CD1c-positive myeloid dendritic cell (primary cell): ENCODE results near the gene DHRS7.

Experiments used
- DNase-seq: peaks from one replicate; pipeline ENCODE4 v3.0.0-alpha.2; 2016; ENCODE audit errors: extremely low spot score

DHRS7 gene

DNA sequence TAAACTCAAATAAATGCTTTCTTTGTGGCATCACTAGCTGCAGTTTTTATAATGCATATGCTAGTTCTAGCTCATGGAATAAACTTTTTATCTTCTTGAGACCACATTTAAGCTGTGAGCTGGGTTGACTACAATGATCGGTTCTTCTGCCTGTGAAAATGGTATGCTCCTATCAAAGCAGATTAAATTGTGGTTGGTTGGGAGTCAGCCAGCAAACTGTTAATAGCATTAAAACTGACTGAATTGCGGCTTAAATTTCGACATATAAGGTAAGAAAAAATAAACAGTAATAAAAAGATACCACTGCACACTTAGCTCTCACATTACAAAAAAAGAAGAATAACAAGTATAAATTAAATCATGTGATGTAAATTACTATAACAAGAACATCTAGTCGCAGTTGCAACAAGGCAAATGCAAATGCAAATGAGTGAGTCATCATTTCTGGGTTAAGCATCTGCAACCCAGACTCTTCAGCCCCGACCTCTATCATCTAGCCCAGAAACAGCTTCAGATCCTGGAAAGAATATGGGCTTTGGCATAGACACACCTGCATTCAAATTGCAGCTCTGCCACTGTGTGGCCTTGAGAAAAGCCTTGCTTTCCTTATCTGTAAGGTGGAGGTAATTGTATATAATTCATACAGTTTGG lies 19.8 kb upstream of the DHRS7 start:
- DNase-seq: no peak

DNA sequence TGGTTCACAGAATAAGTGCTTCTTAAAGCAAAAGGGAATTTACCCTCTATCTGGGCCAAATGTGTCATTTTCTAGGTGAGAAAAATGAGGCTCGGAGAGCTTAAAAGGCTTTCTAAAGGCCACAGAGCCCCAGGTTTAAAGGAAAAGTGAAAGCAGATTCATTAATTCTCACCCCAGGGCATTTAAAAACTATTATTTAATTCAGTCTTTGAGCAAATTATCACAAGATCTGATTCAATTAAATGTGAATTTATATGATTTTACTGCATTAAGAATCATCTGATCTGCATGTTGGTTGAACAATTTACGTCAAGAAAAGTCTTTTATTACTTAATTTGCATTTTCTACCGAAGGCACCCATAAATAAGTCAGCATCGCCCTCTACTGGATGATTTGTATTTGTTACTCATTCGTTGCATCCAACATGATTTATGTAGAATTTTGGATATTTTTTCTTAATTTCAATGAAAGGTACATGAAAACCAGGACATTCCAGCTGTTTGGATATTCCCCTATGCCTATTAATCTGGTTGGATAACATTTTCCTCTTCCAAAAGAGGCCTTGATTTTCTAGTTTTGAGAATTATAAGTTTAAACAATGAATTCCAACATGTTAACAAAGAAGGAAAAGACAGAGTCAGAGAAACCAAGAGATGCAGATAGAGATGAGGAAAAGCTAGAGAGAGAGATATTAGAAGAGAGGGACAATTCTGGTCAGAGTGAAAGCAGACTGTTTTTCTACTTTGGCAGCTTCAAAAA lies 19.1 kb upstream of the DHRS7 start:
- DNase-seq: peak; percentile 86

DNA sequence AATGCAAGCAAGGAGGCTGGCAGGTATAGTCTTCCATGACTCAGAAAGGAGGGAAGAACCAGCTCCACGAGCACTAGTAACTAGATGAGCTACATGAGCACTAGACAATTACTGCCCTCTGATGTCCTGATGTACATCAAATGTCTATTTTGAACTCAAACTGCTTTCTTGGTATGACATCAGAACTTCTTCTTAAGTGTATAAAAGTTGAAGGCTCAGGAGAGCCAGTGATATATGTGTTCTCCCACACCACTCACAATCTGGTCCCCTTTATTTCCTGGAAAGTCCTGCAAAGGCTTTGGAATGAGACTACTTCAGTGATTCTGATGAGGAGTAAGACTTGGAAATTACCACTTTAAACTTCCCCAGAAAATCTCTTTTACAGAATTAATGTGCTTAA lies 18.5 kb upstream of the DHRS7 start:
- DNase-seq: no peak

DNA sequence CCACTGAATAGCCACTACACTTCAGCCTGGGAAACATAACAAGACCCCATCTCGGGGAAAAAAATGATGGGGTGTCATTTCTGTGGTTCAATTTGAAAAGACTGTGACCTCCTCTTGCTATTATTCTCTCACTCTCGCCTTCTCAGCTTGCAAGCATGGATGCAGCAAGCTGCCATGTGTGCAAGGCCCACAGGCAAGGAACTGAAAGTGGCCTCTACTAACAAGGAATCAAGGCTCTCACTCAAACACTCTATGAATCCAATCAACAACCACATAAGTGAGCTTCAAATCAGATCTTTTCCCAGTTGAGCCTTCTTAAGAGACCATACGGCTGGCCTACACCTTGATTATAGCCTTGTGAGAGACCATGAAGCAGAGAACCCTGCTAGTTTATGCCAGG lies 17.9 kb upstream of the DHRS7 start:
- DNase-seq: no peak

DNA sequence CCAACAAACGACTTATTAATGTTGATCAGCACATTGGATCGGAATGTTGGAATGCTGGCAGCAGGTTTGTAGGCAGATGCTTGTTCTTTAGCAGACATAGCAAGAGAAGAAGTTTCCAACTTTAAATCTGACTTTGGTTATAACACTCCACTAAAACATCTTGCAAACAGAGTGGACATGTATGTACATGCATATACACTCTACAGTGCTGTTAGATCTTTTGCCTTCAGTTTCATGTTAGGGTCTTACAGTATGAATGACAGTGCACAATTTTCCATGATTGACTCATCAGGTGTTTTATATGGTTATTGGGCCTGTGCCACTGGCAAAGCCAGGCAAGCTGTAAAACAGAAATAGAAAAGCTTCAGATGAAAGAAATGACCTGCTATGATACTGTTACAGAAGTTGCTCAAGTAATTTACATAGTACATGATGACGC lies 14.3 kb upstream of the DHRS7 start:
- DNase-seq: no peak

DNA sequence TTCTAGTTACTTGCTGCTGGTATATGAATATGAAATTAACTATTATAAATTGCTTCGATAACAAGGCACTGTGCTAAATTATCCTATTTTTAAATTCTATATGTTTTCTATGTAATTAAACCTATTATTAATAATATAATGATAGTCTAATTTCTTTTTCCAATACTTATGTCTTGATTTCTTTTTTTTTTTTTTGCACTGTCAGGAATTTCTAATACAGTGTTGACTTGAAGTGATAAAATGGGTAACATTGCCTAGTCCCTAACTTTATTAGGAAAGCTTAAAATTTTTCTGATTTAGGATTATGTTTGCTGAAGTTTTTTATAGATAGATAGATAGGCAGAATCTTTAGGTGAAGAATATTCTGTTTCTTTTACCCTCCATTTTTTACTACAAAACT lies 13.6 kb upstream of the DHRS7 start:
- DNase-seq: no peak

DNA sequence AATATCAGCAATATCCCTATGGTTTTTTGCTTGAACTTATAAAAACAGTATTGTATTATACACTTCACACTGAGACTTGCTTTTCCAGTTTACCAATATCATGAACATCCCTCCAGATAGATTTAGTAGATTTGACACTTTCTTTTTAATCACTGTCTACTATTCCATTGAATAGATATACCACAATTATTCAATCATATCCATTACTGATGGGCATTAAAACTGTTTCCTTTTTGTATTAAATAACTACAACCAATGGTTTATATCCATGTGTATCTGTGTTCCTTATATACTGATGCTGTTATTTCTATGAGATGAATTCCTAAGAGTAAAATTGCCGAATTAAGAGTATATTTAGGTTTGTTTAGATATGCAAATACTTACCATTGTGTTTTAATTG lies 13.0 kb upstream of the DHRS7 start:
- DNase-seq: no peak

DNA sequence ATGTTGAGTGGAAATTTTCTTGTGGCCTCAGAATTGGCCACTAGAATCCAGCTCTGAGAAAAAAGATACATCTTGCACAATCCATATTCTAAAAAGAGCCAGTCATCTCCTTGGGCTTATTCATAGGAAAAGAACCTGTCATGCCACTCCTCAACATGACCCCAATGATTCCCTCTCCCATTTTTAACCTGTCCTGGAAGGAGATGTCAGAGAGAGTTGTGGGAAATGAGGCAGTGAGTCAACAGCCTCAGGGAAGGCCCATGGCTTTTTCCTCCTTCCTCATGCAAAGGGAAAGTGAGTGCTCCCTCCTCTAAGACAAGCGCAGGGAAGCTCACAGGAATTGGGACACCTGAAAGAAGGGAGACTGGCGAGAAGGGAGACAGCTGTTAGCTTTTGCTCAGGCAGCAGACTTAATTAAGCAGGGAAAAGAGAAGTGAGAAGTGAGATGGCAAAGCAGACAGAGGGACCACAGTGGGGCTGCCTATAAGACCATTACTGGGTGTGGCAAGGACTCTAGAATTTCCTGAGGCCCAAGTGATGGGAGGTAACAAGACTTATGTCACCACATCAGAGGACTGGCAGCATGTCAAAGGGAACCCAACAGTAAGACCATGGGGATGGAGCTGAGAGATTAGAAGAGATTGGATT lies 10.2 kb upstream of the DHRS7 start:
- DNase-seq: no peak

DNA sequence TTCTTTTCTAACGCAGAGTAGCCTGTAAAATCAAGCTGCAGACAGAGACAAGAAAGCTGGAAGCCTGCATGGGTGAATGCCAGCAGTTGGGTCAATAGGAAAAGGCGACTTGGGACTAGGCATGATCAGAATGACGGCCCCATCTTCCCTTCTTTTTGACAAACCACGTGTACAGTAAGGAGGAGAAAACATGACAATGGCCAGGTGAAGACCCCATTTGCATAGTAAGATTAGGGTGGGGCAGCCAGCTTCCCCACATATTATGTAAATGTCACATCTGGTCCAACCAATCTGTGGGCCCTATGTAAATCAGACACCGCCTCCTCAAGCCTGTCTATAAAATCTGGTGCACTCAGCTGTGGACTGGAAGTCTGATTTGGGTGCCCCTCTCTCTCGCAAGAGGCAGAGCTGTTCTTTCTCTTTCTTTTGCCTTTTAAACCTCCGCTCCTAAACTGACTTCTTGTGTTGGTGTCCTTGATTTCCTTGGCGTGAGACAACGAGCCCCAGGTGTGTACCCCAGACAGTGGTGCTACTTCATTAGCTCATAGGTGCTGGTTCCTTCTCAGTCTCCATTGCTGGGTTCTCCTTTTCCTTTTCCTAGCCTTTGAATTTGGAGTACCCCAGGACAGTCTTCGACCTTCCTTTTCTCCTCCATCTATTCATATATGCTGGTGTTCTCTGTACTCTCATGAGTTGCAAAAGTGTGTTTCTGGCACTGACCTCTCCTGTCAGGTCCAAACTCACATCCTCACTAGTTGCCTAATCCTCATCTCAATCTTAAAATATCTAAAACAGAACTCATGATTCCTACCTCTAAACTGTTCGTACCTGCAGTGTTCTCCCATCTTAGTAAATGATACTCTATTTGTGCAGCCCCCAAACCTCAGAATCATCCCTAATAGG lies 9.4 kb upstream of the DHRS7 start:
- no peak for DNase-seq

DNA sequence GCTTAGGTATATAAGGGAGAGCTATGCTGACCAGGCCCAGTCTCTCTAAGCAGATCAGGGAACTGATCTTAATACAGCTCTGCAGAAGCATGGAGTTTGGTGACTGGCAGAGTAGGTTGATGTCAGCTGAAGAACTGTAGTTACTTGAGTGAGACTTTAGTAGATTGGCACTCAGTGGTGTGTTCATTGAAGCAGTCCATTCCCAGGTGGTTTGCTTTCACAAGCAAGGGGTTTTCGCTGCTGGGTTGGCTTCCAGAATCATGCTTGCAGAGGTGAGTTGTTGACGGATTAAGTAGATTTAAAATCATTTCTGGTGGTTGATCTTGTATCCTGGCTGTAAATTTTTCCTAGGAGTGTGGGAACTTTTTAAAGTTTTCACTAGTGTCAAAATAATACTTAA lies 6.5 kb upstream of the DHRS7 start:
- no peak for DNase-seq

DNA sequence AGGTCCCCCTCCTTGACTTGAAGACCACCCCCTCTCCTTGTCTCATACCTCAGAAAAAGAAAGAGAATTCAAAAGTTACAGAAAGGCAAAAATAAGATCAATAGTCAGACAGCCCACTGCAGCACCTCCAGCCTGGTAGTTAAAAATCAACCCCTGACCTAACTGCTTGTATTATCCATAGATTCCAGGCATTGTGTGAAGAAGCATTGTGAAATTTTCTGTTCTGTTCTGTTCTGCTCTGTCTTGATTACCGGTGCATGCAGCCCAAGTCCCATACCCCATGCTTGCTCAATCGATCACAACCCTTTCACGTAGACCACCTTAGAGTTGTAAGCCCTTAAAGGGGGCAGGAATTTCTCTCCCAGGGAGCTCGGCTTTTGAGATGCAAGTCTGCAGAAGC lies 5.8 kb upstream of the DHRS7 start:
- DNase-seq: no peak

DNA sequence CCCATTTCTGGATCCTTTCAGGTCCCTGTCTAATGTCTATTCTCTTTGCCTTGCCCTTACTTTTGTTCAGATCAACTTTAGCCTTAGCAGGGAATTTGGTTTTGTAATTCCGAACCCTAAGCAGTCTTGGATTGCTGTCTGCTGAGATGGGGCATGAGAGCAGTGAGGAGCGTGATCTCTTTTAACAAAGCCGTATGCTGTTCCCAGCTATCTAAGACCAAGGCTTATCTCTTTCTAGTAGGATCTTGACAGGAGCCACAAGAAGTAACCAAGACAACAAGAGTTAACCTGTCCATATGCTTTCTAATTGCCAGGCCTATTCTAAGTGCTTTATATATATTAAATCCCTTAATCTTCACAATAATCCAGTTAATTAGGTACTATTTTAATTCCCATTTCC lies 4.5 kb upstream of the DHRS7 start:
- DNase-seq: no peak

DNA sequence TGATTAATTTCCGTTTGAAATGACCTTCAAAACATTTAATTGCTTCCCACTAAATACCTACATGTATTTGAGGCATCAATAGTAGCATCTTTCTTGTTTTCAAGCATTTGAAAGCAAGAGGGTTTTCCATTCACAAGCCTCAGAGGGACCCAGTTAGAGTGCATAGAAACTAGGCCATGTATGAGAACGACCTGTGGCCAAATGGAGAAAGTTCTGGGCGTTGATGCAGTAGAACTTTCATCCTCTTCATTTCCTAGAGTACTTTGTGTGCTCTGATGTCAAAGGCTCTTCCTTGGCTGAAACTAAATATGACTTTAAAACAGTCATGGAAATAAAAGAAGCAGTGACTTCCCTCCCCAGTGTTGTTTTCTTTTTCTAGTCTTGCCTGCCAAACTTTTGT lies 944 bp upstream of the DHRS7 start:
- no peak for DNase-seq

DNA sequence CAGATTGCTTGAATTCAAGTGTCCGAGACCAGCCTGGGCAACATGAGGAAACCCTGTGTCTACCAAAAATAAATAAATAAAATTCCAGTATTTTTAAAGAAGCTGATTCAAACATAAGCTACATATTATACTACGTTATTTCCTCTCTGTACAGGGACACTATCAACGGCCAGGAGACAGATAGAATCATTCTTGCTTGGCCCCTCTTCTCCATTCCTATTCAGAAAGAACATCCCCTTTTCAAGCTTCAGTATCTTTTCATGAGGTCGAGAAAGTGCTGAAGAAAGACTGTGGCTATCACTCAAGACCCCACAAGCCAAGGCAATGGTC lies 314 bp upstream of the DHRS7 start:
- DNase-seq: no peak

DNA sequence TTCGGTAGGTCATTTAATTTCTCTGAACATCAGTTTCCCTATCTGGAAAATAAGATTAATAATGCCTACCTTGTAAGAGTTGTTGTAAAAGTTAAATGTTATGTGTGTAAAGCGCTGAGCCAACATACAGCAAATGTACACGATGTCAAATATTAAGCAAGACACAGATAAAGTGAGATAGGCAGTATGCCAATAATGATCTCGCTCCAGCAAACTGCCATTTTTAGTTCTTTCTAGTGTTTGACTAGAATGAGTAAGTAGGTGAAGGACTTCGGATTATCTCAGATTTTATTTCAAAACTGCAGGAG lies 840 bp downstream of the DHRS7 start:
- DNase-seq: peak; percentile 48

DNA sequence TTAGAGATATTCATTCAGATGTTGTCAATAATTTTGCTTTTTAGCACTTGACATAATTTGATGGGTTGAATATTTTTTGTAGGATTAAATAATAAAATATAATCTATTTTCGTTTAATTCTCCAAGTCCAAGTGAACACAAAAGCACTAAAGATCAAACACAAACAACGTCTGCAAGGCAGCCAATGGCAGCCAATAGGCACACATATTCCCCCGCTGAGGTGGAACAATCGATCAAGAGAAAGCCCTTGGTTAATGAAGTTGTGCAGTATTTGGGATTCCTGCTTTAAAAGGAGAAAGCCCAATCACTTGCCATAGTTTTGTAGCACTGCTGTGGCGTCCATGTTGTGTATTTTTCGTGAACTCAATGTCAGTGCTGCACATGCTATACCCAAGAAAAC lies 1.5 kb downstream of the DHRS7 start:
- no peak for DNase-seq

DNA sequence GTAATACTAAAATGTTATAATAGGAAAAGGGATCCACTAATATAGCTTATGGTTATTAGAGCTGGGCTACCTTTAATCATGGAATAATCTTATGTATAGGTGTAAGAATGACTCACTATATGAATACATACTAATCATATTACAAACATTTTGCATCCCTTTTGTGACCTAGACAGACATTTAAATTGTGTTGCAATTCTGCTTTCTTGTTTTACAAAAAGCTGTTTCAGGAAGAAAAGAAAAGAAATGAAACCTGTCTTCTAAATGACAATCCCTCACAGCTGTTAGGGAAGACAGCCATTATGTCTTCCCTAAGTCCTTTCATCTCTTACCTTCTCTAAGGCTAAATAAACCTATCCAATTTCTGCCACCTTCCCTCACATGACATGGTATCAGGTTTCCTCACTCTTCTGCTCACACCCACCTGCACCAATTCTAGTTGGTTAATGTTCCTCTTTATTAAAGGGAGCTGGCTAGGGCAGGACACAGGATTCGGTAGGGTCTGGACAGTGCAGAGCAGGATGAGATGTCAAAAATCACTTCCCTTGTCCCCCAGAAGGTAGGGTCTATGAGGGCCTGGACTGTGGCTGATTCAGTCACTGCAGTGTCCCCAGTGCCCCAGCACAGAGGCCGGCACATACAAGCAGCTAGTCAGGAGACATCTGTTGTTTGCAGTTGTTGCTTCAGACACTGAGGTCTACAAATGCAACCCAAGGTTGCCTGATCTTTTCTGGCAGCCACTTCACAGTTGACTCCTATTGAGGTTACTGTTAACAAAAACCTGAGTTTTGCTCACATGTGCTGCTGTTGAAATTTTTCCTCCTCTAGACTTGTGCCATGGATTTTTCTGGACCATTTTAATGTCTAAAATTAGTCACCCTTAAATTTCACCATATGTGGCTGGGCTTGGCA lies 3.7 kb downstream of the DHRS7 start:
- DNase-seq: peak; percentile 13

DNA sequence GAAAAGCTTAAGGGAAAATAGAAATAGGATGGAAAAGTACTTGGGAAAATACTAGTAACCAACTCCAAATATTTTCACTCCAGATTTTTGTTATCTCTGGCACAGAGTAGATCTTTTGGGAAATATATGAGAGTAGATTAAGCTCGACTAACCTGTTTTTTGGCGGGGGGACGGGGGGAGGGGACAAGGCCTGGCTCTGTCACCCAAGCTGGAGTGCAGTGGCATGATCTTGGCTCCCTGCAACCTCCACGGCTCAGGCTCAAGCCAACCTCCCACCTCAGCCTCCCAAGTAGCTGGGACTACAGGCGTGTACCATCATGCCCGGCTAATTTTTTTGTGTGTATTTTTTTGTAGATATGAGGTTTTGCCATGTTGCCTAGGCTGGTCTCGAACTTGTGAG lies 4.8 kb downstream of the DHRS7 start:
- no peak for DNase-seq

DNA sequence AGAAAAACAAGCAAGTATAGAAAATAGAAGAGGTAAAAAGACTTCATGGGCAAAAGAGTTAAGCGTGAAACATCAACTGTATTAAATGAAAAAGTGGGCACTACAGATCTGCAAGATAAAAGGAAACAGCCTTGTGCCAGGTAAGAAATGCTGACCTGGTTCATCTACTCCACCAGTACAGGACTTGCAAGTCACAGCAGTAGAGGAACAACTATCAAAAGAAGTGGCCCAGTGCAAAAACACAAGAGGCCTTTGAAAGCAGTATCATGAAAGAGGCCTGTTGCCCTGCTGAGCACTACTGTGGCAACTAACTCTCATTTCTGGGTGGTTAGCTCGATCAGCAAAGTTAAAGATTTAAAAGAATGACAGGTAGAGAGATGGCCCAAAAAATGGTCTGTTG lies 10.5 kb downstream of the DHRS7 start:
- no peak for DNase-seq

DNA sequence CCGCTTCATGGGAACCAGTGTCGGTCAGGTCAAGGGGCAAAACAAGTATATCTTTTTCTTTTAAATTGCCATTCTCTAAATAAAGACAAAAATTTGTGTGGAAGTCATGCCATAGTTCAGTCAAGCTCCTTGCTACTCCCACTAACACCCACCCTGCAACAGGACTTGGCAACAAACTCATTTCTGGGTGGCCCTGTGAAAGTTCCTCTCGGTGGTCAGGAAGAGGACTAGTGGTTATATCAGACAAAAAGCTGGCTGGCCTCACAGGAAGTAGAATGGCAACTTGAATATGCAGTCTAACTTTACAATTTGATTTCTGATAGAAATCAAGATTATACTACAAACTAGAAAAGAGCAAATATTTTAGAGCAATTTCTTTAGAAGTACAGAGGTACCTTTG lies 11.2 kb downstream of the DHRS7 start:
- peak; percentile 47 for DNase-seq

DNA sequence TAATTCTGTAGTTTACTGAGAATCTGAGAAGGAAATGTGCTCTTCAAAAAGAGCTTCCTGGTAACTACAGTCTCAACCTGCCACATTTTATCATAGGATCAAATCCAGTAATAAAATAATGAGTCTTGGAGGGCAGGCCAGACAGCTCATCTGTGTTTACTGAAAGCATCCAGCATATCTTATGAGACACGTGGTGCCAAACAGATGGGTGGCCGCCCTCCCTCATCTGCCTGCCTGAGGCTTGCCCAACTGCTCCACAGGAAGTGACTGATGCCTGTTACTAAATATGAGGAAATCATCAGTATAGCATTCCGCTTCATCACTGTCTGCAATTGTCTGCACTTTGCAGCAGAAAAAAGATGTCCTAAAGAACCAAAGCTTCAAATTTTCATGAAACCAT lies 13.5 kb downstream of the DHRS7 start:
- peak; percentile 80 for DNase-seq
